Prostate gland (tissue), 2 donors: Measurements from ENCODE around the gene MAN2B1.

ENCODE experiments used
- POLR2A ChIP-seq: fragments of 450-650 bp; IDR thresholded peaks from one replicate; pipeline ENCODE4 v1.6.1; 2016; ENCODE audit warnings: antibody characterized with exemption, mild to moderate bottlenecking
- POLR2AphosphoS5 ChIP-seq: sonication (generic); formaldehyde crosslinking; IDR thresholded peaks from one replicate; pipeline ENCODE4 v1.6.1; 2017; ENCODE audit warnings: antibody characterized with exemption
- TF ChIP-seq, protein P1 (sequence below), 4 experiments: fragments of 200-600 bp in 2 of 4; fragments of 450-650 bp in 2 of 4; sonication (generic) in 2 of 4; IDR thresholded peaks; 1 replicate in 3 of 4; 2 replicates in 1 of 4; pipeline ENCODE4 v1.5.1; 2016 to 2019; ENCODE audit warnings: antibody characterized with exemption in 4 of 4, mild to moderate bottlenecking in 2 of 4, moderate library complexity in 2 of 4

GRCh38 chr19:12701596-12702282 lies 35.2 kb upstream of the MAN2B1 start:
- TF ChIP-seq POLR2AphosphoS5 (no peak), POLR2A (no peak)
- TF ChIP-seq, protein P1, sequence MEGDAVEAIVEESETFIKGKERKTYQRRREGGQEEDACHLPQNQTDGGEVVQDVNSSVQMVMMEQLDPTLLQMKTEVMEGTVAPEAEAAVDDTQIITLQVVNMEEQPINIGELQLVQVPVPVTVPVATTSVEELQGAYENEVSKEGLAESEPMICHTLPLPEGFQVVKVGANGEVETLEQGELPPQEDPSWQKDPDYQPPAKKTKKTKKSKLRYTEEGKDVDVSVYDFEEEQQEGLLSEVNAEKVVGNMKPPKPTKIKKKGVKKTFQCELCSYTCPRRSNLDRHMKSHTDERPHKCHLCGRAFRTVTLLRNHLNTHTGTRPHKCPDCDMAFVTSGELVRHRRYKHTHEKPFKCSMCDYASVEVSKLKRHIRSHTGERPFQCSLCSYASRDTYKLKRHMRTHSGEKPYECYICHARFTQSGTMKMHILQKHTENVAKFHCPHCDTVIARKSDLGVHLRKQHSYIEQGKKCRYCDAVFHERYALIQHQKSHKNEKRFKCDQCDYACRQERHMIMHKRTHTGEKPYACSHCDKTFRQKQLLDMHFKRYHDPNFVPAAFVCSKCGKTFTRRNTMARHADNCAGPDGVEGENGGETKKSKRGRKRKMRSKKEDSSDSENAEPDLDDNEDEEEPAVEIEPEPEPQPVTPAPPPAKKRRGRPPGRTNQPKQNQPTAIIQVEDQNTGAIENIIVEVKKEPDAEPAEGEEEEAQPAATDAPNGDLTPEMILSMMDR (IDR thresholded peaks at IDR 0.05) = no peak
